ENCODE data around the gene SALL1.

DNA sequence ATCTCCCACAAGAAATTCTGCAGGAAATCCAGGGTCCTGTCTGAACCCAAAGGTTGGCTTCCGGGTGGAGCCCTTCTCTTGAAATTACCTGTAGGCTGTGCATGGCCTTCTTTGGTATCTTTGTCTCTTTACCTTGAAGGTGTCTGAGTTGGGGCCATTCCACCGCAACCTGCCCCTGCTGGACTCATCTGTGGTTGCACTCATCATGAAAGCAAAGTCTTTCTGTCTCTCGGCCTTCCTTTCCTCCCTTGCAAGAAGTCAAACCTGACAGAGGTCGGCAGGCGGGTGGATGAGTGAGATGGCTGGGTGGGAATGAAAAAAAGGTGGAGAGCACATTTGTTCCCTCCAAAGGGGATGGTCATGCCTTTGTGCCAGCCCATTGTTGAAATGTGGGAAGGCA is 25.1 kb downstream of the SALL1 start:
- TF ChIP-seq CTCF (IDR thresholded peaks at IDR 0.05 in 4 of 5, conservative IDR thresholded peaks at IDR 0.05 in 1 of 5) (no peak), POLR2A (IDR thresholded peaks at IDR 0.05) (no peak)

All from gastrocnemius medialis (tissue), 4 donors.